GM12873 (cell line): ENCODE results near the gene JAK3.

Source experiments
- TF ChIP-seq, protein P1 (sequence below): IDR thresholded peaks from 2 replicates; pipeline ENCODE4 v1.5.1; 2012; ENCODE audit warnings: low read depth, mild to moderate bottlenecking, moderate library complexity, low read length, control low read depth; ENCODE audit not compliant: insufficient read depth; ENCODE audit errors: missing control alignments

The JAK3 gene

DNA sequence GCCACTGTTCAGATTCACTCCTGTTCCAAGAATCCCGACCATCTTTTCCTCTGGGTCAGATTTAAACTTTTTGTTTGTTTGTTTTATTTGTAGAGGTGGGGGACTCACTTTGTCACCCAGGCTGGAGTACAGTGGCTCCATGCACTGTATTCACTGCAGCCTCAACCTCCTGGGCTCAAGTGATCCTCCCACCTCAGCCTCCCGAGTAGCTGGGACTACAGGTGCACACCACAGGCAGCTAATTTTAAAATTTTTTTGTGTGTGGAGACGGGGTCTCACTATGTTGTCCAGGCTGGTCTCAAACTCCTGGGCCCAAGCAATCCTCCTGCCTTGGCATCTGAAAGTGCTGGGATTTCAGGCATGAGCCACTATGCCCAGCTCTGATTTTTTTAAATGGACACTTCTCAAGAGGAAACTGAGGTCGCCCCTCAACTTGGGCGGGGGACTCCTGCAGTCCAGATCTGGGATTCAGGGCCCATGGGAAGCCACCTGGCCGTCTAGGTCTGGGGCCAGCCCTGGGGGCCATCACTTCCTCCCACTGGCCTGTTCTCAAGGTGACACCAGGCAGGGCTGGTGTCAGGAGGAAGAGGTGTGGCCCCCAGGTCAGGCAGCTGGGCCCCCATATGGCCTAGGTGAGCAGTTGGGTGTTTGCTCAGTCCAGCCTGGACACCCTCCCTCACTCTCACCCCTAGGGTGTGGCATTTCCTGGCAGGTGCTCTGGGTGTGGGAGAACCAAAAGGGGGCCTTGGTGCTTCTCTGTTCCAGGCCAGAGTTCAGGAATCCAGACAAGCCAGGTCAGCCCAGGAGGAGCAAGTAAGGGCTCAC is 51.6 kb downstream of the JAK3 start:
- TF ChIP-seq, protein P1, sequence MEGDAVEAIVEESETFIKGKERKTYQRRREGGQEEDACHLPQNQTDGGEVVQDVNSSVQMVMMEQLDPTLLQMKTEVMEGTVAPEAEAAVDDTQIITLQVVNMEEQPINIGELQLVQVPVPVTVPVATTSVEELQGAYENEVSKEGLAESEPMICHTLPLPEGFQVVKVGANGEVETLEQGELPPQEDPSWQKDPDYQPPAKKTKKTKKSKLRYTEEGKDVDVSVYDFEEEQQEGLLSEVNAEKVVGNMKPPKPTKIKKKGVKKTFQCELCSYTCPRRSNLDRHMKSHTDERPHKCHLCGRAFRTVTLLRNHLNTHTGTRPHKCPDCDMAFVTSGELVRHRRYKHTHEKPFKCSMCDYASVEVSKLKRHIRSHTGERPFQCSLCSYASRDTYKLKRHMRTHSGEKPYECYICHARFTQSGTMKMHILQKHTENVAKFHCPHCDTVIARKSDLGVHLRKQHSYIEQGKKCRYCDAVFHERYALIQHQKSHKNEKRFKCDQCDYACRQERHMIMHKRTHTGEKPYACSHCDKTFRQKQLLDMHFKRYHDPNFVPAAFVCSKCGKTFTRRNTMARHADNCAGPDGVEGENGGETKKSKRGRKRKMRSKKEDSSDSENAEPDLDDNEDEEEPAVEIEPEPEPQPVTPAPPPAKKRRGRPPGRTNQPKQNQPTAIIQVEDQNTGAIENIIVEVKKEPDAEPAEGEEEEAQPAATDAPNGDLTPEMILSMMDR, result no peak

GRCh38 chr19:17795495-17795856 is 52.3 kb downstream of the JAK3 start:
- TF ChIP-seq, protein P1, result no peak

- TF ChIP-seq, protein P1, result no peak
Measured at GRCh38 chr19:17794731-17795494, 52.9 kb downstream of the JAK3 start, which contains the start of gene B3GNT3. Gene B3GNT3 (plus strand): TSS chr19:17795138. CDS start chr19:17807808, 12,670 bp downstream.

DNA sequence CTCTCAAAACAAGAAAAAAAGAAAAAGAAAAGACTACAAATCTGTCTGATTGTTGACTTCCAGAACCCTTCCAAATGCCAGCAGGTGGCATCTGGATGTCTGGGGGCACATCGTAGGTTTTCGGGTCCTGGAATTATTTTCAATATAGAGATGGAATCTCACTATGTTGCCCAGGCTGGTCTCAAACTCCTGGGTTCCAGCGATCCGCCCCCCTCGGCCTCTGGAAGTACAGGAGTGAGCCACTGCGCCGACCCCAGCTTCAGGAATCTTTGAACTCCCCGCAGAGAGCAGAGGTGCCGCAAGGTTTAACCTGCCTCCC is 53.4 kb downstream of the JAK3 start:
- TF ChIP-seq, protein P1, result no peak

GRCh38 chr19:17790059-17790780 is 57.6 kb downstream of the JAK3 start:
- TF ChIP-seq, protein P1, result no peak

DNA sequence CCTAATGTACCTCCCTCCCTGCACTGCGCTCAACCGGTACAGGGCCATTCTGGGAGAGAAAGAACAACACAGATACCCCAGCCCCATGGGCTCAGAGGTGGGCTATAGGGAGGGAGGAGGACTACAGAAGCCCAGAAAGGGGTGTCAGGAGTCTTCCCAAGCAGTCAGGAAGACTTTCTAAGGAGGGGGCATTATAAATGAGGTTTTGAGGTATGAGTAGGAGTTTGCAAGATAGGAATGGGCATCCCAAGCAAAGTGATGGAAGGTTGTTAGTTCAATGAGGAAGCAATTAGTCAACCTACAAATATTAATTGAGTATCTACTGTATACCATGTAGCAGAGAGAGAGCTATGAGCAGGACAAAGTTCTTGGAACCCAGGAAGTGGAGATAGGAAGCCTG is 59.1 kb downstream of the JAK3 start:
- TF ChIP-seq, protein P1, result no peak
